HuH-7 (cell line): ENCODE results near the gene ZSWIM3.

Experiments
- DNase-seq: peaks from one replicate; pipeline ENCODE4 v3.0.0; 2011; ENCODE audit warnings: low spot score

Gene ZSWIM3

GRCh38 chr20:45833030-45833882 lies 24.2 kb upstream of the ZSWIM3 start, which contains the start of gene SNX21:
TSS of gene SNX21 (plus strand) at chr20:45833799. CDS start at chr20:45833920, 121 bp downstream.
- DNase-seq, result peak; percentile 84

DNA sequence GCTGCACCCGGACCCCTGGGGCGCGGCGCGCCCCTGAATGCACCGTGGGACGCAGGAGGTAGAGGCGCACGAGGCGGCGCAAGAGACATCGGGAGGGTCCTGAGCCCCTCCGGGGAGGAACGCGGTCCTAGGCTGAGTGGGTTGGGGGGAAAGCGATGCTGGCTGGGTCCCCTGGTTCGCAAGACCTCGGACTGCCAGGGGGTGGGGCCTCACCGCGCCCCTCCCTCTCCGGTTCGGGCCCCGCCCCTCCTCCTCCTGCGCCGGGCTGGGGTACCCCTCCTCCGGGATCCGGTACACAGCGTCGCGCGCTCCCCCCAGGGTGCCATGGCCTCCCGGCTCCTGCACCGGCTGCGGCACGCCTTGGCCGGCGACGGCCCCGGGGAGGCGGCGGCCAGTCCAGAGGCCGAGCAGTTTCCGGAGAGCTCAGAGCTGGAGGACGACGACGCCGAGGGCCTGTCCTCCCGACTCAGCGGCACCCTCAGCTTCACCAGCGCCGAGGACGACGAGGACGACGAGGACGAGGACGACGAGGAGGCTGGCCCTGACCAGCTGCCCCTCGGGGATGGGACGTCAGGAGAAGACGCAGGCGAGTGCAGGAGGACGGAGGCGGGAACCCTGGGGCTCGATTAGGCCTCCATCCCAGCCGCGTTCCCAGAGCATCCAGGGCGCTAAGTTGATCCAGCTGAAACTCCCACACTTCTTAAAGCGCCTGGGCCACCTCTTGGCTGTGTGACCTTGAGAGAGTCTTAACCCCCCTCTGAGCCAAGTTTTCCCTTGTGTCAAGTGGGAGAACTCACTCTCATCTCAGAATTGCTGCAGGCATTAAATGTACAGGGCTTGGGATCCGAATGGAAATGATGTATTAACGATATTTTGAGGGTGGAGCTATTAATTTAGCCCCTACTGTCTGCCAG lies 23.3 kb upstream of the ZSWIM3 start:
- DNase-seq, result peak; percentile 90

- DNase-seq, result no peak
These were observed 22.6 kb upstream of the ZSWIM3 start for GRCh38 chr20:45834797-45835161.

DNA sequence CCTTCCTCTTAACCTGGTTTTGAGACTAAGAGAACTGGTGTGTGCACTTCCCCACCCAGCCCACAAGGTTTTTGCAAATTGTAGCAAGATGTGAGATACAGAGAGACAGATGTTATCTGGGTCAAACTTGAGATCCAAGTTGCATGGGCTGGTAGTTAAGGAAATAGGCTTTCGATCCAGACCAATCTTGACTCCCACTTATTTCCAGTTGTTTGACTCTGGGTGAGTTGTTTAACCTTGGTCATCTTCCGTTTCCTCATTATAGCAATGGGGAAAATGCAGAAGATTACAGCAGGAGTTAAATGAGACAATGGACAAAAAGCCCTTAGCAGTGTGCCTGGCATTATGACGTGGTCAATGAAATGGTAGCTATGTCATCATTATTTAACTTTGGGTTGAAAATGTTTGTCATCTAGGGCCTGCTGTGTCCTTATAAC lies 22.1 kb upstream of the ZSWIM3 start:
- DNase-seq, result no peak

- no peak for DNase-seq
These were observed 21.6 kb upstream of the ZSWIM3 start for GRCh38 chr20:45835825-45836224.

GRCh38 chr20:45836841-45837240 lies 20.6 kb upstream of the ZSWIM3 start:
- DNase-seq, result no peak

DNA sequence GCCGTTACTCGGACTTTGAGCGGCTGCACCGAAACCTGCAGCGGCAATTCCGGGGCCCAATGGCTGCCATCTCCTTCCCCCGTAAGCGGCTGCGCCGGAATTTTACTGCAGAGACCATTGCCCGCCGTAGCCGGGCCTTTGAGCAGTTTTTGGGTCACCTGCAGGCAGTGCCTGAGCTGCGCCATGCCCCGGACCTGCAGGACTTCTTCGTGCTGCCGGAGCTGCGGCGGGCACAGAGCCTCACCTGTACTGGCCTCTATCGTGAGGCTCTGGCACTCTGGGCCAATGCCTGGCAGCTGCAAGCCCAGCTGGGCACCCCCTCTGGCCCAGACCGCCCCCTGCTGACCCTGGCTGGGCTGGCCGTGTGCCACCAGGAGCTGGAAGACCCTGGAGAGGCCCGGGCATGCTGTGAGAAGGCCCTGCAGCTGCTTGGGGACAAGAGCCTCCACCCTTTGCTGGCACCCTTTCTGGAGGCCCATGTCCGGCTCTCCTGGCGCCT lies 16.7 kb upstream of the ZSWIM3 start:
- DNase-seq, result no peak

GRCh38 chr20:45841407-45842129 lies 15.8 kb upstream of the ZSWIM3 start:
- no peak for DNase-seq

DNA sequence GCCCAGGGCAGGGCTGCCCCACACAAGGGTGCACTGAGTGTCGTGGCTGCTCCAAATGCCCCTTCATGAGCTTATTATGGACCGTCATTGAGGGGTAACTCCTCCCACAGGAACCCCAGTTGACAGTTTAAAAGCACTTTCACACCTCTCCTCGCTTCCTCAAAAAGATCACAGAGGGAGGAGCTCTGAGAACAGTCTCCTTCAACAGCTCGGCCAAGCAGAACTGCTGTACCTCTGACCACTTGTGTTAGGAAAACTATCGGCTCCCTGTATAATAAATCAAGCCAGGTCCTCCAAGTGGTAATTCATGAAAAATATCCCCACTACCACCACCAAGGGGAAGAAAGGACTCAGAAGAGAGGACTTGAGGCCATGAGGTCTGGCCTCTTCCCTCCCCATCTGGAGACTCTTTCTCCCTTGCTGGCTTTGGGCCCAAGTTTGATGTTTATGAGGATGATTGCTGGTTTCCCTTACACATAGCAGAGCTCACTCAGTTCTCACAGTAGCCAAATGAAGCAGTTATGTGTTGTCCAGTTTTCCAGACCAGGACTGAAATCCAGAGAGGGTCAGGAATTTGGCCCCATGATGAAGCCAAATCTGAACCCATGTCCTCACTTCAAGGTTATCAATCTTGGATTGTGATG lies 15.1 kb upstream of the ZSWIM3 start:
- DNase-seq, result no peak

DNA sequence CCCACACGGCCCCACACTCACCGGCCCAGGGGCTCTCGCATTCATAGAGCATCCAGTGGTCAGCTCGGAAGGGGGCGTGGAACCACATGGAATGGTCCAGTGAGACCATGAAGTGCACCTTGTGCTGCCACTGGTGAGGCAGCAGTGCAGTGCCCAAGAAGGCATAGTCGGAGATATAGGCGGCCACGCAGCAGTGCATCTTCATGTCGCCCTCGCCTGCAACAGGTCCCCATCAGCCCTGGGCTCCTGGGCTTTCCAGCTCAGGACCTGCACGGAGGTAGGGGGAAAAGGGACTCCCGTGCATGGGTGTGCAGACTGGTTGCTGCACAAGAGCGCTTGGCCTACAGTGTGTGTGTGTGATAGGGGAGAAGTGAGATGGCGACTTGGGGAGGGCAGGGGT lies 13.9 kb upstream of the ZSWIM3 start:
- DNase-seq, result no peak

DNA sequence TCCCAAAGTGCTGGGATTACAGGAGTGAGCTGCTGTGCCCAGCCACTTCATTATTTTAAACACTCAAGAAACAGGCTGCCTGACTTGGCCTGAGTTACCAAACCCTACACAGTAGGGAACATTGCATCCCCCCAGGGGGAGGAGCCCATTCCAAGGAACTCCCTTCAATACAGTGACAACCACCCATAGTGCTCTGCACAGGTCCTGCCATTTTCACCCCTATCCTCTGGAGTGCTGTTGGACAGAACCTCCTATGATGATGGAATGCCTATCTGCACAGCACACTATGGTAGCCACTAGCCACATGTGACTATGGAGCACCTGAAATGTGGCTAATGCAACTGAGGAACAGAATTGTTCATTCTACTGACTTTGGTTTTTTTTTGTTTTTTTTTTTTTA lies 12.0 kb upstream of the ZSWIM3 start:
- DNase-seq, result no peak

DNA sequence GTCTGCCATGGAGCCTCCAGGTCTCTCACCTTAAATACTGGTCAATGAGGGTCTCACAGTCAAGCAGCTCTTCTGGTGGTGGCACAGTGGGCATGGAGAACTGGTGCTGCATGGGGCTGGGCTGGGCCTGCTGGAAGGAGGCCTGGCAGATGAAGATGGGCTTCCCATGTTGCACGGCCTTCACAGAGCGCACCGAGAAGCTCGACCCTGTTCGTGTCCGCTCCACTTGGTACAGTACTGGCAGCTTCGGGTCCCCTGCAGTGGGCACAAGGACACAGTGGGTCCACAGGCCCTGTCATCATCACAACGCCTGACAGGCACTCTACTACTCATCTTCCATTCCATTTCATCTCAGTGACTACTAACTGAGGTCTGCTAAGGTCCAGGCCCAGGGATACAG lies 9.0 kb upstream of the ZSWIM3 start:
- no peak for DNase-seq

GRCh38 chr20:45848969-45849582 lies 8.3 kb upstream of the ZSWIM3 start:
- no peak for DNase-seq

GRCh38 chr20:45850238-45850637 lies 7.2 kb upstream of the ZSWIM3 start:
- no peak for DNase-seq

- DNase-seq, result no peak
These were observed 6.5 kb upstream of the ZSWIM3 start for GRCh38 chr20:45850926-45851325.

GRCh38 chr20:45851501-45851900 lies 5.9 kb upstream of the ZSWIM3 start:
- no peak for DNase-seq

GRCh38 chr20:45852326-45852725 lies 5.1 kb upstream of the ZSWIM3 start:
- DNase-seq, result no peak

- DNase-seq, result no peak
These were observed 3.9 kb upstream of the ZSWIM3 start for GRCh38 chr20:45853484-45853883.

DNA sequence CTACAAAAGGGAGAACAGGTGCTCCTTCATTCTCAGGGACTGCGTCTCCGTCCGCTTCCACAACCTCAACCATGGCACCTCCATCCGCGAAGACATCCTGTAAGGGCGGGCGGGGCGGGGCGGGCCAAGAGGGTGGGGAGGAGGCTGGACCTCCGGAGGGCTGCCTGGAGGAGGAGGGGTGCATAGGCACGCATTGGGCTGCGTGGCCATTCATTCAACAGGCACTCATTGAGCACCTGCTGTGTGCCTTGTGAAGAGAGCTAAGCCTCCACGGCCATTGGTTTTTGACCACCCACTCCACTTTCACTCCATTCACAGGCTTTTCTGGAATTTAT lies 435 bp downstream of the ZSWIM3 start:
- peak; percentile 64 for DNase-seq

DNA sequence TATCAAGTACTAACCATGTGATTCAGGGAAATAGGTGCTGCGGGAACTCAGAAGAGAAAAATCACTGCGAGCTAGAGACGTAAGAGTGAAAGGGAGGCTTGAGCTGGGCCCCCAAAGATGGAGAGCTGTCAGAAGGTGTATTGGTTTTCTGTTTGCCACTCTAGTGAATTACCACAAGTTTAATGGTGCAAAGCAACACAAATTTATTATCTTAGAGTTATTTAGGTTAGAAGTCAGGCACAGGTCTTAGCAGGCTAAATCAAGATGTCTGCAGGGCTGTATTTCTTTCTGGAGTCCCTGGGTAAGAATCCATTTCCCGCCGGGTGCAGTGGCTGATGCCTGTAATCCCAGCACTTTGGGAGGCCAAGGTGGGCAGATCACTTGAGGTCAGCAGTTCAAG lies 2.5 kb downstream of the ZSWIM3 start:
- DNase-seq, result no peak

DNA sequence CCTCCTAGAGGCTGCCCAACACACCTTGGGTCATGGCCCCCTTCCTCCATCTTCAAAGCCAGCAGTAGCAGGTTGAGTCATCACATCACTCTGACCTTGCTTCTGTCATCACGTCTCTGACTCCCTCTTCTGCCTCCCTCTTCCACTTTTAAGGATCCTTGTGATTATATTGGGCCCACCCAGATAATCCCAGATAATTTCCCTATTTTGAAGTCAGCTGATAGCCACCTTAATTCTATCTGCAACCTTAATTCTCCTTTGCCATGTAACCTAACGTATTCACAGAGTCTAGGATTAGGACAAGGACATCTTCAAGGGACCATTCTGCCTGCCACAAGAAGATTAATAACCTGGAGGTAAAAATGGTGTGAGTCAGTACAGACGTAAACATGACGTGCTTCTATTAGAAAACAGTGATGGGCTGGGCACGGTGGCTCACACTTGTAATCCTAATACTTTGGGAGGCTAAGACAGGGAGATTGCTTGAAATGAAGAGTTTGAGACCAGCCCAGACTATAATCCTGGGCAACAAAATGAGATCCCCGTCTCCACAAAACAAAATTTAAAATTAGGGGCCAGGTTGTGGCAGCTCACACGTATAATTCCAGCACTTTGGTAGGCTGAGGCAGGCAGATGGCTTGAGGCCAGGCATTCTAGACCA lies 3.3 kb downstream of the ZSWIM3 start:
- DNase-seq, result no peak
